Activated gamma-delta T cell (primary cell): ENCODE results near the gene PARN.
"Not testable (repeated sequence)": the region's sequence is repeated elsewhere in the genome, so short reads cannot be mapped to it uniquely, and the experiment has no call there.

Experiments
- DNase-seq: peaks from one replicate; lab custom pipeline; 2025; lab: John Stamatoyannopoulos, UW

Gene PARN

GRCh38 chr16:14632693-14633569 lies 2.9 kb upstream of the PARN start, which contains the start of gene BFAR:
Gene BFAR, plus strand, starts transcription at chr16:14632951. Its CDS starts 11,396 bp downstream, at chr16:14644347.
- peak; percentile 97 for DNase-seq

GRCh38 chr16:14630620-14631330 lies 715 bp upstream of the PARN start:
- DNase-seq: not testable (repeated sequence)

- DNase-seq: no peak
These were observed 495 bp downstream of the PARN start for GRCh38 chr16:14629612-14629918.

GRCh38 chr16:14628806-14629611 lies 1.1 kb downstream of the PARN start:
- DNase-seq: no peak

GRCh38 chr16:14627078-14627477 lies 3.0 kb downstream of the PARN start:
- DNase-seq: no peak

- DNase-seq: no peak
These were observed 11.5 kb downstream of the PARN start for GRCh38 chr16:14618566-14618965.

GRCh38 chr16:14616280-14616679 lies 13.8 kb downstream of the PARN start:
- DNase-seq: no peak

- DNase-seq: no peak
These were observed 16.1 kb downstream of the PARN start for GRCh38 chr16:14613991-14614390.

- DNase-seq: no peak
These were observed 18.4 kb downstream of the PARN start for GRCh38 chr16:14611660-14612059.

- DNase-seq: no peak
These were observed 20.3 kb downstream of the PARN start for GRCh38 chr16:14609716-14610115.

- DNase-seq: no peak
These were observed 21.5 kb downstream of the PARN start for GRCh38 chr16:14608604-14609003.

- no peak for DNase-seq
These were observed 21.9 kb downstream of the PARN start for GRCh38 chr16:14608111-14608566.

- DNase-seq: no peak
These were observed 24.0 kb downstream of the PARN start for GRCh38 chr16:14606102-14606501.

GRCh38 chr16:14602443-14602963 lies 27.6 kb downstream of the PARN start:
- no peak for DNase-seq

- DNase-seq: no peak
These were observed 29.9 kb downstream of the PARN start for GRCh38 chr16:14600164-14600563.

- no peak for DNase-seq
These were observed 43.3 kb downstream of the PARN start for GRCh38 chr16:14586637-14587305.

- DNase-seq: no peak
These were observed 44.8 kb downstream of the PARN start for GRCh38 chr16:14585287-14585686.

GRCh38 chr16:14580926-14581325 lies 49.1 kb downstream of the PARN start:
- not testable (repeated sequence) for DNase-seq

- no peak for DNase-seq
These were observed 50.8 kb downstream of the PARN start for GRCh38 chr16:14579266-14579665.

- no peak for DNase-seq
These were observed 53.5 kb downstream of the PARN start for GRCh38 chr16:14576532-14576931.

- no peak for DNase-seq
These were observed 54.0 kb downstream of the PARN start for GRCh38 chr16:14576069-14576468.
